Measurements from ENCODE around the gene RPUSD3. TPM values are rescaled to one million over a fixed set of nuclear protein-coding genes. Genes with fewer than 3 reads are reported as not detected.
A peak's percentile ranks its signal among the peaks of the same experiment; 100 is the strongest.

Gene RPUSD3
- total RNA-seq, 1 donor = 31.1 TPM

GRCh38 chr3:9803494-9803893, 40.3 kb downstream of the RPUSD3 start:
- H3K4me3 ChIP-seq (ENCODE audit: low read depth, low read length) = no peak overlapping the region
- DNase-seq (ENCODE audit: low read depth) = no peak
- TF ChIP-seq CTCF (IDR thresholded peaks at IDR 0.05; ENCODE audit: insufficient read depth, low read depth, low read length) = no peak

DNA sequence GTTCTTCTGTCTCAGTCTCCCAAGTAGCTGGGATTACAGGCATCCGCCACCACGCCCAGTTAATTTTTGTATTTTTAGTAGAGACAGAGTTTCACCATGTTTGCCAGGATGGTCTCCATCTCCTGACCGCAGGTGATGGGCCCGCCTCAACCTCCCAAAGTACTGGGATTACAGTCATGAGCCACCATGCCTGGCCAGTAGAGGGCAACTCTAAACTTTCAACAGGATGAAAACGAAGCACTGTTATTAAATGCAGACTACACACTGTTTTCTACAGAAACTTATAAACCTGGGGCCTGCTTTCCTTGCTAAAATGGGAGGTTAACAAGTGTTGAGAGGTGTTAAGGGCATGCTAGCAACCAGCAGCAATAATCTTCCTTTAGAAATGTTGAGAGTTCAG, 43.3 kb downstream of the RPUSD3 start:
- H3K4me3 ChIP-seq (ENCODE audit: low read depth, low read length) = no peak overlapping the region
- peak; percentile 15 for TF ChIP-seq CTCF (IDR thresholded peaks at IDR 0.05; ENCODE audit: insufficient read depth, low read depth, low read length)
- no peak for DNase-seq (ENCODE audit: low read depth)

DNA sequence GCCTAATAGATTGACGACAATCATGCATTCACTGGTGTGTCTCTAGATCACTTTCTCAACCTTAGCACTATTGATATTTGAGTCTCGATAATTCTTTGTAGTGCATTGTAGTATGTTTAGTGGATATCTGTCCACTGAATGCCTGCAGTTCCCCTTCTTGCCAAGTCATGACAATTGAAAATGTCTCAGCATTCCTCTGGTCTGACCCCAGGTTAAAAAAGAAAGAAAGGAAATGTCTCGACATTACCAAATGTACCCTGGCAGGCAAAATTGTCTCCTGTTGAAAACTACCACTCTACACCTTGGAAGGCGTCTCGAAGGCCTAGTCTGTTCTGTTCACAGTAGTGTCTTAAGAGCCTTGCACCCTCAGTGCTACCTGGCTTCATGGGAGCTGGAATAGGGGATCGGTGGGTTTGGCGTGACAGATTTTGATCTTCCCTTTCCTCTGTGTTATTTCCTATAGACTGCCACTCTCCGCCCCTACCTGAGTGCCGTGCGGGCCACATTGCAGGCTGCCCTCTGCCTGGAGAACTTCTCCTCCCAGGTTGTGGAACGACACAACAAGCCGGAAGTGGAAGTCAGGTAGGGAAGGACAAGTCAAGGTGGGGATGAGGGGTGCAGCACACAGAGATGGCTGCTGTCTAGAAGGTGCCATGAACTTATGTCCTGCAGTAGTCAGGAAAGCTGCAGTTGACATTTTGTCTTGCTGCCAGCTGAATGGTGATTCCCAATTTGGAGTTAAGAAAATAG, 46.4 kb downstream of the RPUSD3 start:
- TF ChIP-seq CTCF (IDR thresholded peaks at IDR 0.05; ENCODE audit: insufficient read depth, low read depth, low read length) = no peak

GRCh38 chr3:9795207-9795606, 48.6 kb downstream of the RPUSD3 start:
- TF ChIP-seq CTCF (IDR thresholded peaks at IDR 0.05; ENCODE audit: insufficient read depth, low read depth, low read length) = no peak
- no peak overlapping the region for H3K4me3 ChIP-seq (ENCODE audit: low read depth, low read length)
- DNase-seq (ENCODE audit: low read depth) = no peak

More for the DNA sequence above, 46.4 kb downstream of the RPUSD3 start:
- no peak overlapping the region for H3K4me3 ChIP-seq (ENCODE audit: low read depth, low read length)
- DNase-seq (ENCODE audit: low read depth) = no peak

DNA sequence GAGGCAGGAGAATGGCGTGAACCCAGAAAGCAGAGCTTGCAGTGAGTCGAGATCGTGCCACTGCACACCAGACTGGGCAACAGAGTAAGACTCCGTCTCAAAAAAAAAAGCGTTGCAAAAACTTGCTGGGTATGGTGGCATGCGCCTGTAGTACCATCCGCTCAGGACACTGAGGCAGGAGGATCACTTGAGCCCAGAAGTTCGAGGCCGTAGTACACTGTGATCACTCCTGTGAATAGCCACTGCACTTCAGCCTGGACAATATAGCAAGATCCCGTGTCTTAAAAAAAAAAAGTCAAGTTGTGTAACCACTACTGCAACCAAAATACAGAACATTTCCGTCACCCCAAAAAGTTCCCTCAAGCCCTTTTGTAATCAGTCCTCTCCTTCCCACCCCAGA, 49.4 kb downstream of the RPUSD3 start:
- no peak overlapping the region for H3K4me3 ChIP-seq (ENCODE audit: low read depth, low read length)
- no peak for TF ChIP-seq CTCF (IDR thresholded peaks at IDR 0.05; ENCODE audit: insufficient read depth, low read depth, low read length)
- no peak for DNase-seq (ENCODE audit: low read depth)

- H3K4me3 ChIP-seq (ENCODE audit: low read depth, low read length) = peak overlapping the region; percentile 80
- DNase-seq (ENCODE audit: low read depth) = peak; percentile 47
- no peak for TF ChIP-seq CTCF (IDR thresholded peaks at IDR 0.05; ENCODE audit: insufficient read depth, low read depth, low read length)
Measured at GRCh38 chr3:9793161-9793781, 50.5 kb downstream of the RPUSD3 start.

Measured in fibroblast of villous mesenchyme (primary cell).